ENCODE results near the gene CDC42EP2.
A peak's percentile ranks its signal among the peaks of the same experiment; 100 is the strongest.
"Not testable (repeated sequence)": the region's sequence is repeated elsewhere in the genome, so short reads cannot be mapped to it uniquely, and the experiment has no call there.

CDC42EP2 gene

DNA sequence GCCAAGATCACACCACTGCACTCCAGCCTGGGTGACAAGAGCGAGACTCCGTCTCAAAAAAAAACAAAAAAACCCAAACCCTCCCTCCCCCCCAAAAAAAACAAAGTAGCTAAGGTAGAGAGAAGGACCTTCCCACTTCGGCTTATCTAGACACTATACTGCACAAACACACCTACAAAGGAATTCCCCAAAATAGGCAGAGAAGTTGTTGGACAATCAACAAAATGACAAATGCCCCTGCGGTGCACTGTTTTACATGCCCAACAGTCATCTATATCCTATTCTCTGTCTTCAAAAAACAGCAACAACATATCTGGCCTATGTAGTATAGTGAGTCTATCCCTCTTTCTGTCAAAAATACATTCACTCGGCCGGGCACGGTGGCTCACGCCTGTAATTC, 12.4 kb downstream of the CDC42EP2 start:
- no peak for DNase-seq (ENCODE audit: low read depth)
- TF ChIP-seq, protein P1, sequence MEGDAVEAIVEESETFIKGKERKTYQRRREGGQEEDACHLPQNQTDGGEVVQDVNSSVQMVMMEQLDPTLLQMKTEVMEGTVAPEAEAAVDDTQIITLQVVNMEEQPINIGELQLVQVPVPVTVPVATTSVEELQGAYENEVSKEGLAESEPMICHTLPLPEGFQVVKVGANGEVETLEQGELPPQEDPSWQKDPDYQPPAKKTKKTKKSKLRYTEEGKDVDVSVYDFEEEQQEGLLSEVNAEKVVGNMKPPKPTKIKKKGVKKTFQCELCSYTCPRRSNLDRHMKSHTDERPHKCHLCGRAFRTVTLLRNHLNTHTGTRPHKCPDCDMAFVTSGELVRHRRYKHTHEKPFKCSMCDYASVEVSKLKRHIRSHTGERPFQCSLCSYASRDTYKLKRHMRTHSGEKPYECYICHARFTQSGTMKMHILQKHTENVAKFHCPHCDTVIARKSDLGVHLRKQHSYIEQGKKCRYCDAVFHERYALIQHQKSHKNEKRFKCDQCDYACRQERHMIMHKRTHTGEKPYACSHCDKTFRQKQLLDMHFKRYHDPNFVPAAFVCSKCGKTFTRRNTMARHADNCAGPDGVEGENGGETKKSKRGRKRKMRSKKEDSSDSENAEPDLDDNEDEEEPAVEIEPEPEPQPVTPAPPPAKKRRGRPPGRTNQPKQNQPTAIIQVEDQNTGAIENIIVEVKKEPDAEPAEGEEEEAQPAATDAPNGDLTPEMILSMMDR (IDR thresholded peaks at IDR 0.05; ENCODE audit: low read length, missing control alignments), result no peak
- H3K4me3 ChIP-seq (replicated peaks; ENCODE audit: low read depth, low read length), result no peak overlapping the region

DNA sequence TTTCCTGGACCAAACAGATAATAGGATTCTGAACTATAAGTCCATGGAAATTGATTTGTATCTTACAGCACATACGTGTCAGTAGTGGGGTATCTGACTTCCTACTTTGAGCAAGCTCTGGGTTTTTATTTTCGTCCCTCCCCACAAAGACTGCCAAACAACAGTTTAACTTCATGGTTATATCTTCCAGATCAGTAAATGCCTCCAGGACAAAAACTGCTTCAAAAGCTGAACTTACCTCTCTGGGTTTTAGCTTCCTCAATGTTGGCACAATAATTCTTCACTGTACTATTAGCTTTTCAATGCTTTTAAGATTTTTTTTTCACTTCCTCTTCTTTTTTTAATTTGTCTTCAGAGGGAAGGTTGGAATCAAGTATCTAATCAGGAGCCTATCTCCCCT, 14.8 kb downstream of the CDC42EP2 start:
- TF ChIP-seq, protein P1 (IDR thresholded peaks at IDR 0.05; ENCODE audit: low read length, missing control alignments), result no peak
- no peak overlapping the region for H3K4me3 ChIP-seq (replicated peaks; ENCODE audit: low read depth, low read length)
- no peak for DNase-seq (ENCODE audit: low read depth)

DNA sequence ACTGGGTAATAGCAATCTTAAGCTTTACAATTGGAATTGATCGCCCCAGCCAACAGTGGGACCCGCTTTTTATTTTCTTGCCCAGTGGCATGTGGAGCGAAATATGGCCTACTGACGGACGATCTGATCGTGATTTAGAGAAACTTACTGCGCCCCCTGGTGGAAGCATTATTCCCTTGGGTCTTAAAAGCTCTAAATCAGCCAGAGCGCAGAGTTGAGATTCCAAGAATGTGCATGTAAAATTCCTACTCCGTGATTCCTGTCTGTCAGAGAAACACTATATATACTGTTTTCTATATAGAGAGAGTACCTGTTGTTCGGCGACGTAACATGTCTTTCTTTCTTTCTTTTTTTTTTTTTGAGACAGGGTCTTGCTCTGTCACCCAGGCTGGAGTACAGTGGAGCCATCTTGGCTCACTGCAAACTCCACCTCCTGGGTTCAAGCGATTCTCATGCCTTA, 15.3 kb downstream of the CDC42EP2 start:
- H3K4me3 ChIP-seq (replicated peaks; ENCODE audit: low read depth, low read length), result no peak overlapping the region
- TF ChIP-seq, protein P1 (IDR thresholded peaks at IDR 0.05; ENCODE audit: low read length, missing control alignments), result peak; percentile 72
- peak; percentile 96 for DNase-seq (ENCODE audit: low read depth)

DNA sequence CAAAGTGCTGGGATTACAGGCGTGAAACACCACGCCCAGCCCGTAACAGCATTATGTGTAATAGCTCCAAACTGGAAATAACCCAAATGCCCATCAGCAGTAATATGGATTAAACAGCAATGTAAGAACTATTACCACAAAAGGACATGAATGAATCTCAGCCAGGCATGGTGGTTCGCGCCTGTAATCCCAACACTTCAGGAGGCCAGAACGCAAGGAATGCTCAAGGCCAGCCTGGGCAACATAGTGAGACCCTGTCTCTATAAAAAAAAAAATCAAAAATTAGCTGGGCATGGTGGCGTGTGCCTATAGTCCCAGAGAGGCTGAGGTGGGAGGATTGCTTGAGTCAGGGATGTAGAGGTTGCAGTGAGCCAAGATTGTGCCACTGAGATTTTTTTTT, 15.9 kb downstream of the CDC42EP2 start:
- TF ChIP-seq, protein P1 (IDR thresholded peaks at IDR 0.05; ENCODE audit: low read length, missing control alignments), result no peak
- DNase-seq (ENCODE audit: low read depth), result no peak
- H3K4me3 ChIP-seq (replicated peaks; ENCODE audit: low read depth, low read length), result no peak overlapping the region

DNA sequence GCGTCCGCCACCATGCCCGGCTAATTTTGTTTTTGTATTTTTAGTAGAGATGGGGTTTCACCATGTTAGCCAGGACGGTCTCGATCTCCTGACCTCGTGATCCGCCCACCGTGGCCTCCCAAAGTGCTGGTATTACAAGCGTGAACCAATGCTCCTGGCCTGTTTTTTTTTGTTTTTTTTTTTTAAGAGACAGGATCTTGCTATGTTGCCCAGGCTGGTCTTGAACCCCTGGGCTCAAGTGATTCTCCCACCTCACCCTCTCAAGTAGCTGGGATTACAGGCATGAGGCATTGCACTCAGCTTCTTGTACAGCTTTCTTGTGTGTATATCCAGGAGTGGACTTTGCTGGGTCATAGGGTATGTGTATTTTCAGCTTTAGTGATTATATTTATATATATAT, 17.9 kb downstream of the CDC42EP2 start:
- DNase-seq (ENCODE audit: low read depth); H3K4me3 ChIP-seq (replicated peaks; ENCODE audit: low read depth, low read length): not testable (repeated sequence)

DNA sequence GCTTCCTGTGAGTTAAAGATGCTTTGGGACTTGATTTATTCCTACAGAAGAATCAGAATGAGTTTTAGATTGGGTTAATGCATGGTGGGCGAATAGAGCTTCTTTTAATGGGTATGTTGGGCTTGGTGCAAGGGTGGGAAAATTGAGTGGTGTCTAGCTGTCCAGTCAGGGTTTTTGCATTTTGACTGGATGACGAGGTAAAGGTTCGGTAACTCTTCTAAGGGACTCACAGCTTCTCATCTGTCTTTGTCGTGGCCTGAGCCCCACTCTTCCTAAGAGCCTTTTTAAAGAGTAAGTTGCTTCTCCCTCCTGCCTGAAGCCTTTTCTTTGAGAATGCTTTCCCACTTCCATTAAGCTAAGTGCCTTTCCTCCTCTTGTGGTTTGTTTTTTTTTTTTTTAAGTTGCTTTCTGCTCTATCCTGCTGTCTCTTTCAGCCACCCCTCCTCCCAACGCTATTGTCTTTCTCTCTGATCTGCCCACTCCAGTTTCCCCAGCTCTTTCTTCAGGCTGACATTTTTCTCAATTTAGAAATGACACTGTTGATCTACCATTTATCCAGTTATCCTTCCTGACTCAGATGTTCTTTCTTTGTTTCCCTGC, 20.1 kb downstream of the CDC42EP2 start:
- TF ChIP-seq, protein P1 (IDR thresholded peaks at IDR 0.05; ENCODE audit: low read length, missing control alignments), result no peak
- H3K4me3 ChIP-seq (replicated peaks; ENCODE audit: low read depth, low read length), result peak overlapping the region; percentile 96
- peak; percentile 26 for DNase-seq (ENCODE audit: low read depth)

DNA sequence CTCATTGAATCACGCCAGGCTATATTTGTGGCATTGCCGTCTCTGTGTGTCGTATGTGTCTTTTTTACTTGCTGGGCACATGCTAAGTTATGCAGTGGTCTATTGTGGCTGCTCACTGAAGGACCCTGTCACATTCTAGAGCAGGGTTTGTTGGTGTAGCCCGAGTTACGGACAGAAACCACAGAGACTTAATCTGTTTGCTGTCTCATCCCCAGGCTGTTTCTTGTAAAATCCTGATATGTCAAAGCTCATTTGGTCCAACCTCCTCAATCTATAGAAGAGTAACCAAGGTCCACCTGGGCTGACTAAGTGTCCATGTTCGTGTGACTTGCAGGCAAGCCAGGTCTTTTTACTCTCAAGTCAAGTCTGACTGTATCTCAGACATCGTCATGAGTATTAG, 24.0 kb downstream of the CDC42EP2 start:
- no peak for DNase-seq (ENCODE audit: low read depth)
- H3K4me3 ChIP-seq (replicated peaks; ENCODE audit: low read depth, low read length), result no peak overlapping the region
- TF ChIP-seq, protein P1 (IDR thresholded peaks at IDR 0.05; ENCODE audit: low read length, missing control alignments), result no peak

All from fibroblast of pulmonary artery (primary cell).